Measurements from ENCODE around the gene BRAF. TPM values are rescaled to one million over a fixed set of nuclear protein-coding genes. Genes with fewer than 3 reads are reported as not detected.
"Not testable (repeated sequence)": the region's sequence is repeated elsewhere in the genome, so short reads cannot be mapped to it uniquely, and the experiment has no call there.

The BRAF gene
- total and polyA plus RNA-seq, 5 experiments from 2014 or later = 7.4 to 54.9 (median 11.2) TPM

GRCh38 chr7:140869430-140869829, 55.3 kb downstream of the BRAF start:
- no peak overlapping the region for H3K27ac Mint-ChIP-seq
- POLR2A ChIA-PET = no interaction called here
- peaks cover 26 to 57% (median 55%) of the 10 kb centered on the region in 4 donors for H3K4me1 Mint-ChIP-seq
- peaks cover 8 to 16% (median 10%) of the 10 kb centered on the region in 3 donors for H3K36me3 Mint-ChIP-seq
- DNase-seq (no peak), ATAC-seq (no peak)
- peaks cover 0 to 7% (median 0%) of the 10 kb centered on the region in 9 donors for H3K9me3 Mint-ChIP-seq
- H3K27me3 Mint-ChIP-seq = no peaks in the 10 kb centered on the region
- peak overlapping the region in 1 of 10 donors; percentile 8 for H3K4me3 Mint-ChIP-seq

GRCh38 chr7:140867467-140868462, 57.0 kb downstream of the BRAF start:
- DNase-seq (no peak), ATAC-seq (no peak)
- H3K4me3 Mint-ChIP-seq = peak overlapping the region in 2 of 10 donors; percentile 2 to 37
- POLR2A ChIA-PET = interaction anchor here (0.9 kb wide), 1 partner anchor 9 kb away, joined by 3 read pairs; no protein-coding TSS in a partner anchor
- H3K27me3 Mint-ChIP-seq = no peaks in the 10 kb centered on the region
- peaks cover 0 to 16% (median 0%) of the 10 kb centered on the region in 9 donors for H3K9me3 Mint-ChIP-seq
- peaks cover 29 to 61% (median 59%) of the 10 kb centered on the region in 4 donors for H3K4me1 Mint-ChIP-seq
- peaks cover 17 to 21% (median 18%) of the 10 kb centered on the region in 3 donors for H3K36me3 Mint-ChIP-seq
- H3K27ac Mint-ChIP-seq = peak overlapping the region in 2 of 10 donors; percentile 7 to 10

- peaks cover 0 to 16% (median 0%) of the 10 kb centered on the region in 9 donors for H3K9me3 Mint-ChIP-seq
- no peak overlapping the region for H3K4me3 Mint-ChIP-seq
- ATAC-seq (no peak), DNase-seq (no peak)
- H3K27me3 Mint-ChIP-seq = no peaks in the 10 kb centered on the region
- H3K36me3 Mint-ChIP-seq = peaks cover 17 to 21% (median 18%) of the 10 kb centered on the region in 3 donors
- H3K4me1 Mint-ChIP-seq = peaks cover 32 to 66% (median 65%) of the 10 kb centered on the region in 4 donors
- POLR2A ChIA-PET = no interaction called here
- H3K27ac Mint-ChIP-seq = peak overlapping the region in 1 of 10 donors; percentile 10
Measured at GRCh38 chr7:140866926-140867325, 57.8 kb downstream of the BRAF start.

- peak overlapping the region in 2 of 10 donors; percentile 30 to 56 for H3K27ac Mint-ChIP-seq
- no peak for ATAC-seq
- POLR2A ChIA-PET = no interaction called here
Measured at GRCh38 chr7:140864732-140865131, 60.0 kb downstream of the BRAF start.

GRCh38 chr7:140863867-140864266, 60.9 kb downstream of the BRAF start:
- peaks cover 16 to 21% (median 18%) of the 10 kb centered on the region in 3 donors for H3K36me3 Mint-ChIP-seq

More at GRCh38 chr7:140864732-140865131, 60.0 kb downstream of the BRAF start:
- Mint-ChIP-seq H3K4me3 (no peak overlapping the region), H3K4me1 (peaks cover 31 to 64% (median 57%) of the 10 kb centered on the region in 4 donors), H3K27me3 (no peaks in the 10 kb centered on the region), H3K9me3 (peaks cover 0 to 16% (median 0%) of the 10 kb centered on the region in 9 donors), H3K36me3 (peaks cover 17 to 21% (median 18%) of the 10 kb centered on the region in 3 donors)
- DNase-seq = no peak

GRCh38 chr7:140863184-140863583, 61.5 kb downstream of the BRAF start:
- POLR2A ChIA-PET = no interaction called here
- ATAC-seq (no peak), DNase-seq (no peak)
- no peak overlapping the region for H3K27ac Mint-ChIP-seq
- no peaks in the 10 kb centered on the region for H3K27me3 Mint-ChIP-seq
- peaks cover 29 to 62% (median 50%) of the 10 kb centered on the region in 4 donors for H3K4me1 Mint-ChIP-seq
- no peak overlapping the region for H3K4me3 Mint-ChIP-seq
- peaks cover 14 to 21% (median 14%) of the 10 kb centered on the region in 3 donors for H3K36me3 Mint-ChIP-seq
- H3K9me3 Mint-ChIP-seq = peaks cover 0 to 16% (median 0%) of the 10 kb centered on the region in 9 donors

More at GRCh38 chr7:140863867-140864266, 60.9 kb downstream of the BRAF start:
- Mint-ChIP-seq H3K27ac (peak overlapping the region in 1 of 10 donors; percentile 74), H3K9me3 (peaks cover 0 to 16% (median 0%) of the 10 kb centered on the region in 9 donors), H3K4me1 (peaks cover 33 to 64% (median 54%) of the 10 kb centered on the region in 4 donors), H3K27me3 (no peaks in the 10 kb centered on the region), H3K4me3 (no peak overlapping the region)
- POLR2A ChIA-PET = no interaction called here
- ATAC-seq = no peak
- no peak for DNase-seq

- DNase-seq (no peak), ATAC-seq (no peak)
- peak overlapping the region in 1 of 10 donors; percentile 7 for H3K27ac Mint-ChIP-seq
- no peak overlapping the region for H3K4me3 Mint-ChIP-seq
- peaks cover 28 to 62% (median 51%) of the 10 kb centered on the region in 4 donors for H3K4me1 Mint-ChIP-seq
- POLR2A ChIA-PET = no interaction called here
- no peaks in the 10 kb centered on the region for H3K9me3 Mint-ChIP-seq
- H3K36me3 Mint-ChIP-seq = peaks cover 0 to 20% (median 4%) of the 10 kb centered on the region in 3 donors
- H3K27me3 Mint-ChIP-seq = no peaks in the 10 kb centered on the region
Measured at GRCh38 chr7:140857048-140857447, 67.7 kb downstream of the BRAF start.

GRCh38 chr7:140841166-140841715, 83.5 kb downstream of the BRAF start:
- no peaks in the 10 kb centered on the region for H3K27me3 Mint-ChIP-seq
- peaks cover 6 to 41% (median 26%) of the 10 kb centered on the region in 3 donors for H3K36me3 Mint-ChIP-seq
- POLR2A ChIA-PET = no interaction called here
- H3K4me1 Mint-ChIP-seq = peaks cover 2 to 9% (median 6%) of the 10 kb centered on the region in 4 donors
- DNase-seq = no peak
- no peak overlapping the region for H3K27ac Mint-ChIP-seq
- peaks cover 0 to 4% (median 0%) of the 10 kb centered on the region in 9 donors for H3K9me3 Mint-ChIP-seq
- no peak overlapping the region for H3K4me3 Mint-ChIP-seq
- no peak for ATAC-seq

GRCh38 chr7:140831724-140832123, 93.0 kb downstream of the BRAF start:
- peaks cover 0 to 53% (median 22%) of the 10 kb centered on the region in 3 donors for H3K36me3 Mint-ChIP-seq
- H3K4me3 Mint-ChIP-seq = no peak overlapping the region
- ATAC-seq (no peak), DNase-seq (no peak)
- POLR2A ChIA-PET = no interaction called here
- H3K4me1 Mint-ChIP-seq = peaks cover 0 to 6% (median 2%) of the 10 kb centered on the region in 4 donors
- no peaks in the 10 kb centered on the region for H3K9me3 Mint-ChIP-seq
- H3K27ac Mint-ChIP-seq = no peak overlapping the region
- H3K27me3 Mint-ChIP-seq = no peaks in the 10 kb centered on the region

- ATAC-seq (no peak), DNase-seq (no peak)
- Mint-ChIP-seq H3K4me1 (peaks cover 0 to 6% (median 2%) of the 10 kb centered on the region in 4 donors), H3K4me3 (no peak overlapping the region), H3K27ac (peak overlapping the region in 1 of 10 donors; percentile 55), H3K9me3 (no peaks in the 10 kb centered on the region), H3K36me3 (peaks cover 0 to 53% (median 29%) of the 10 kb centered on the region in 3 donors), H3K27me3 (no peaks in the 10 kb centered on the region)
- POLR2A ChIA-PET = no interaction called here
Measured at GRCh38 chr7:140829720-140830119, 95.0 kb downstream of the BRAF start.

- no peak for ATAC-seq
- Mint-ChIP-seq H3K4me1 (peaks cover 0 to 6% (median 0%) of the 10 kb centered on the region in 4 donors), H3K9me3 (no peaks in the 10 kb centered on the region), H3K27ac (peak overlapping the region in 3 of 10 donors; percentile 3 to 52 (median 22)), H3K27me3 (no peaks in the 10 kb centered on the region), H3K36me3 (peaks cover 0 to 43% (median 32%) of the 10 kb centered on the region in 3 donors), H3K4me3 (no peak overlapping the region)
- DNase-seq = no peak
- POLR2A ChIA-PET = no interaction called here
Measured at GRCh38 chr7:140828741-140829140, 96.0 kb downstream of the BRAF start.

GRCh38 chr7:140817383-140817782, 107.3 kb downstream of the BRAF start:
- H3K27me3 Mint-ChIP-seq, H3K4me1 Mint-ChIP-seq, POLR2A ChIA-PET, ATAC-seq, H3K4me3 Mint-ChIP-seq, DNase-seq: not testable (repeated sequence)
- H3K27ac Mint-ChIP-seq = peak overlapping the region in 1 of 10 donors; percentile 45
- H3K36me3 Mint-ChIP-seq = peaks cover 10 to 18% (median 12%) of the 10 kb centered on the region in 3 donors
- H3K9me3 Mint-ChIP-seq = peaks cover 0 to 14% (median 3%) of the 10 kb centered on the region in 9 donors

Data from naive thymus-derived CD8-positive, alpha-beta T cell (primary cell).